Measurements from ENCODE around the gene SYT14. TPM values are rescaled to one million over a fixed set of nuclear protein-coding genes. Genes with fewer than 3 reads are reported as not detected.

SYT14 gene
- total RNA-seq, 1 donor from 2014 or later: 0.06 TPM

- no peak for DNase-seq (ENCODE audit: low spot score)
These were observed 262.2 kb downstream of the SYT14 start for GRCh38 chr1:210200124-210200736.

GRCh38 chr1:210201681-210202080, 263.7 kb downstream of the SYT14 start:
- no peak for DNase-seq (ENCODE audit: low spot score)

- DNase-seq (ENCODE audit: low spot score): no peak
These were observed 269.8 kb downstream of the SYT14 start for GRCh38 chr1:210207597-210208450.

GRCh38 chr1:210213335-210213734, 275.3 kb downstream of the SYT14 start:
- no peak for DNase-seq (ENCODE audit: low spot score)

- no peak for DNase-seq (ENCODE audit: low spot score)
These were observed 276.8 kb downstream of the SYT14 start for GRCh38 chr1:210214573-210215409.

GRCh38 chr1:210217482-210217881, 279.5 kb downstream of the SYT14 start:
- no peak for DNase-seq (ENCODE audit: low spot score)

- DNase-seq (ENCODE audit: low spot score): no peak
These were observed 280.0 kb downstream of the SYT14 start for GRCh38 chr1:210218047-210218446.

Other genes with a start within 250 kb of the SYT14 start
- gene HSD11B1, start 233.4 kb upstream of the SYT14 start, total RNA-seq: 5.7 TPM
- gene TRAF3IP3, start 182.2 kb upstream of the SYT14 start, total RNA-seq: 8.9 TPM
- gene C1orf74, start 153.7 kb upstream of the SYT14 start, total RNA-seq: 1.8 TPM
- 104 TPM for gene IRF6, start 132.1 kb upstream of the SYT14 start, total RNA-seq
- 5.0 TPM for gene UTP25, start 110.2 kb upstream of the SYT14 start, total RNA-seq